GM19239 (cell line): ENCODE measurements around the gene PBX3.

ENCODE experiments used
- DNase-seq: peaks from one replicate; pipeline ENCODE4 v3.0.0; 2011; ENCODE audit warnings: low spot score; ENCODE audit not compliant: insufficient read length
- FAIRE-seq: peaks from 2 replicates; lab custom pipeline; 2011; peaks lifted over from hg19 to GRCh38; lab: Jason Lieb, UNC

PBX3 gene

DNA sequence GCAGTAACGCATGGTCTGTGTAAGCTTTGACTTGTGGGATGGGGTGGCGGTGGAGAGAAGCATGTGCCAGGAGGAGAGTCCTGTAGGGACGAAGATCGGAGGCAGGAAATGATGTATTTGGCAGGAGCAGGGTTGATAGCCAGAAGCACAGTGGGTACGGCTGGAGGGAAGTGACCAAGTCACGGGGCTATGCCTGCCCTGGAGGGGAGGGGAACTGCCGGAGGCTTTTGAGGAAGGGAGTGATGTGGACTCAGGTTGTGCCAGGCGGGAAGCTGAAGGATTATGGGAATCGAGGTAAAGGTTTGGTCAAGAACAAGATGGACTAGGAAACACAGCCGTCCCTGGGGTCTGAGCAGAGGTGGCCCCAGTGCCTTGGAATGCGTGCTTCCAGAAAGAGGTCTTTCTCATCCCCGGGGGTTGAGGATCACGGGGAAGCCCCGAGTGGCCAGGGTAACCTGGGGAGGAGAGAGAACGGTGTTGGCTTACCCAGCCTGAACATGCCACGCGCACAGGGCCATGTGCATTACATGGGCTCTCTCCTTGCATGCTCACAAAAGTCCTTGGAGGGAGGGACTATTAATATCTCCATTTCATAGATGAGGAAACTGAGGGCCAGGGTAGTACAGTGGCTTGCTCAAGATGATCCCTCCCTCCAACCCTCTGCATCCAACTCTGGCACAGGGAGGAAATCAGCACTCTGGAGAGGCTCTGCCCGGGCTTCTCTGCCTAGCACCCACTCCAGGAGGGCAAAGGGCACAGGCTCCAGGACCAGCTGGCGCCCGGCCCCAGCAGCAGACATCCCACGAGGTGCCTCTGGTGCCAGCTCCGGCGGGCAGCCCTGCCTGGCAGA, 253.8 kb downstream of the PBX3 start:
- no peak for DNase-seq

DNA sequence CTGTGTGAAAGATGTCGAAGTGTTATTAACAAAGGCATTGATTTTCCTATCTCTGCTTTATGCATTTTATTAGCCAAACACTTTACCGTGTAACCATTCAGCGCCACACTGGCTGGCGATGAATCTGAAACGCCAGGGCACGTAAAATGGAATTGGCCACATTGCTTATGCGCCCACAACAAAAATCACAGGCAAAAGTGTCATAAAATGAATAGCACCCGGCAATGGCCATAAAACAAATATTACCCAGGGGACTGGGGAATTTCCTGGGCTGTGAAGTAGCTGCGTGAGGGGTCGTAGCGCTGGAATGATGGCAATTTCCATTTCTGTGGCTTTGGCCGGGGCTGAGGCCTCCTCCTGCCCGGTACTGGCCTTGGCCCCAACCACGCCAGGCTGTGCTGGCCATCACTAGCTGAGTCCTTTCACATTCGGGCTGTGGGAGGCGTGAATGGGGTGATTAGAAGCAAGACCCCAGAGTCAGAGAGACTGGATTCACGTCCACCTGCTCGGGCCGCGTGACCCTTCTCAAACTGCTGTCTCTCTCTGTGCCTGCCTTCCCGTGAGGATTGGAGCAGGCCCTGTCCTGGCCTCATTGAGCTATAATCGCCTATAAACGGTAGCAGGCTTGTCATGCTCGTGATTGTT, 254.5 kb downstream of the PBX3 start:
- DNase-seq (no peak), FAIRE-seq (no peak)

More for the DNA sequence above, 253.8 kb downstream of the PBX3 start:
- FAIRE-seq, result no peak

DNA sequence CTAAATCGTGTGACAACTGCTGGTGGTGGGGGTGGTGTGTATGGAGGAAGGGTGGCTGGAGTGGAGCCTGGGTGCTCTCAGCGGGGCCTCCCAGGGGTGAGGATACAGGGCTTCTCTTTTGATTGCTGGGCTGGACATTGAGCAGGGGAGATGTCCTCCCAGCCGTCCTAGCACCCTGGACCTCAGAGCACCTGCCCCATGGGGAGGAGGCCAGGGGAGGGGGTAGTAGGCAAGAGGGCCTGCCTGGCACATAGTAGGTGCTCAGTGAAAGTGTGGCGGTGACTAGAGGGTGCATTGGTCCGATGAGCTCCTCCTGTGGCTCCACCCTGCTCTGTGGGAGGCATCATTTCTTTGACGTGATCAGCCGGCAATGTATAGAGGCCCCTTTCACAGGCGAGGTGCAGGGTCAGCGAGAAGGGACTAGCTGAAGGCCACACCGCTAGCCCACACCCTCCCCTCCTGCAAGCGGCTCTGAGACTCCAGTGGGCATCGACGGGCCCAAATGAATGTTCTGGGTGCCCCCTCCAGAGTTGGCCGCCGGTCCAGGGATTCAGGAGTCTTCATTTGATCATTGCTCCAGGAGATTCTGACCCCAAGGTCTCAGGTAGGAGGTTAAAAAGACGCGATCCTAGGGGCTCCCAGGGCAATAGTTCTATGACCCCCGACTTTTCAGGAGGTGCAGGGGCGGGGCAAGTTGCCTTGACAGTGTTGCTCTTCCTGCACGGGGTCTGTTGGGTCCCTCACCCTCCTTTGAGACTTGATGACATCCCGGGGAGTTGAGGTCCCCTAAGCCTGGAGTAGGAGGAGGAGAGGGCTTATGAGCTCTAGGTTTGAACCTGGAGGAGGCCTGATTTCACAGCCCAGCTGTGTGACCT, 255.5 kb downstream of the PBX3 start:
- no peak for FAIRE-seq
- no peak for DNase-seq

DNA sequence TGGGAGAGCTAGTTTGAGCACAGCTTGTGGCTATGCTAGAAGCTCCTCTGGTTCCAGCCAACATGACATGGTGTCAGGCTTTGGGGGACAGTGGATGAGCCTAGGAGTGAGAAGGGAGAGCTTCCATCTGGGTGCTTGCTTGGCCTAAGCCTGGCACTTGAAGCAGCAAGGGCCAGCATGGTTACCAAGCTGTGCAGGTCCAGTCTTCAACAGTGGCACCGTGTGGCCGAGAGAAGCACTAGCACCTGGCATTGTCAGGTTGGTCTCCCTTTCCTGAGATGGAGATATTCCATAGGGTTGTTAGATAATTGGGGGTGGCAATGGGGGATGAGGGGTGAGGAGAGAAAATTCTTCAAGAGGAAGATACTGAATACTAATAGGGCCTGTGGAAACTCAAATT, 261.9 kb downstream of the PBX3 start:
- DNase-seq (no peak), FAIRE-seq (no peak)

DNA sequence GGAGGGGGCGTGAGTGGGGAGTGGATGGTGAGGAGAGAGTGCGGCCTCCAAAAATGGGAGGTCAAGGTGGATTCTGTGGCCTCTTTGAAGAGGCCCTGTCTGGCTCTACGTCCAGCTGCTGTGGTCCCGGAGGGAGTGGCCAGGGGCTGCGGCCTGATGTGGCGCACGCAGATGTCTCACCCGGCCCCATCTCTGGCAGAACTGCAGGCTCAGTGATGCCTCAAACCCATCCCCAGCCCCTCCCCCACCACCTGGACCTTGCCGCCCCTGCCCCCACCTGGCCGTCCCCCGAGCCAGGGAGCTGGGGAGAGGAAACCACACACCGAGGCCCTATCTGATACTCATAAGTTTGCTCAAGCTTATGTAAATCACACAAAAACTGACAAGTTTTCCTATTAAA, 267.6 kb downstream of the PBX3 start:
- FAIRE-seq (no peak), DNase-seq (no peak)

DNA sequence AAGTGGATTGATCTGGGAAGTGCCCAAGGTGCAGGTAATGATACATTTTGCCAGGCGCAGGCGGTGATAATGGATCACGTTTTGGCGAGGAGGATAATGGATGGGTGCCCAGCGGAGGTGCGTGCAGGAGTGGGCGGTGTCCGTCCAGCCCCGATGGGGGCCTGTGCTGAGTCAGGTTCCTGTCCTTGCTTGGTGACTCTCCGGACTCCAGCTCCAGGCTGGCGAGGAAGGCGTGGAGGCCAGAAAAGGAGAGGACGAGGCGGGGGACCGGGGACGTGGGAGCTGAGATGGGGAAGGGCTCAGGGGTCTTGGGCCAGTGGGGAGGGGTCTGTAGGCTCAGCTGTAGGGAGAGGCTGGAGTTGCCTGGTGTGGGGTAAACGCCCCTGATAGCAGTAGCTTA, 268.3 kb downstream of the PBX3 start:
- no peak for FAIRE-seq
- DNase-seq, result no peak

DNA sequence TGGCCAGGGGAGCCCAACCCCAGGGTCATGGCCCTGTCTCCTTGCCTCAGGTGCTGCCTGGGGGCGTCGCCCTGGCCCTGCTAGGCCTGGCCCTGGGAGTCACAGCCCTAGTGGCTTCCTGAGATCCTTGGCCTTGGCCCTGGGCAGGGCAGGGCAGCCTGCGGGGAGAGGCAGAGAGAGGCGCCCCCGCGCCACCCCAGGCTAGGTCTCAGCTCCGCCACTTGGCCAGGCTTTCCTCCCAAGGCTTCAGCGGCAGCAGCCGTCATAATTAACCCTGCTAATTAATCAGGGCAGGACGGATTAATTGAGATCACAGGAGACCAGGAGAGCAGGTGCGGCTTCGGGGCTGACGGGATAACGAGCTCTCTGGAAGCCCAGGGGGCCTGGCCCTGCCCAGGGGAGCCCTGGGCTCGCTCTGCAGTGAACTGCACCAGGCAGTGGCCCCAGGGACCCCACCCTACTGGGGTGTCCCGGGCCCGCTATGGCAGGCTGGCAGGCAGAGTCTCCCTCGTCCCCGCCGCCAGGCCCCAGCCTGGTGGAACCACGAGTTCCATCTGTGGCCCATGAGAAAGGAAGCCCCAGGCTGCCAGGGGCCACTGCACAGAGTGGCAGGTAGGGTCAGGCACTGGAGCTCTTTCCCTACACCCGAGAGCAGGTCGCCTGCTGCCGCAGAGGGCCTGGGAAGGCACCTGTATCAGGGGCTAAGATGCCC, 269.6 kb downstream of the PBX3 start:
- FAIRE-seq (no peak), DNase-seq (no peak)
